SK-MEL-5 (cell line): ENCODE data around the gene IYD. TPM values are rescaled to one million over a fixed set of nuclear protein-coding genes. Genes with fewer than 3 reads are reported as not detected.
A peak's percentile ranks its signal among the peaks of the same experiment; 100 is the strongest.

Source experiments
- DNase-seq: peaks from one replicate; pipeline ENCODE4 v3.0.0-alpha.2; 2016; ENCODE audit warnings: low read depth, low spot score
- in situ Hi-C: cut with HindIII; loops from 2 replicates; pipeline ENCODE4 v1.10.0; 2016; ENCODE audit warnings: low sequenced_read_pairs, high pct_unique_total_duplicates, low pct_unique_long_range_greater_than_20kb
- polyA plus RNA-seq, 2 experiments: library from polyadenylated mRNA; depleted of rRNA; stranded (reverse); fragments of >200 nt; gene quantifications; 2 replicates each; pipeline ENCODE4 v1.2.3, GENCODE V29; 2015
- total RNA-seq: library from RNA; depleted of rRNA; stranded (reverse); fragments of >200 nt; shearing (Covaris generic); gene quantifications from 2 replicates; pipeline ENCODE4 v1.2.3, GENCODE V29; 2014; rRNA removed

IYD gene
- not detected in 2 replicates for total RNA-seq
- 0.01 TPM in 1 of 2 replicates, not detected in the other for polyA plus RNA-seq (2015; cell fraction: cytosol; rRNA removed)
- not detected in 2 replicates for polyA plus RNA-seq (2015; cell fraction: nucleus; rRNA removed)

GRCh38 chr6:150368762-150369161, at the start of gene IYD:
Gene IYD, plus strand, starts transcription at chr6:150369012. Its CDS starts 20 bp downstream, at chr6:150369032.
- in situ Hi-C loops: no loop called here
- no peak for DNase-seq

- in situ Hi-C loops: no loop called here
- no peak for DNase-seq
Observed at GRCh38 chr6:150319924-150320323, 48.9 kb upstream of the IYD start.

GRCh38 chr6:150320442-150320841, 48.4 kb upstream of the IYD start:
- in situ Hi-C loops: no loop called here
- DNase-seq: no peak

- in situ Hi-C loops: no loop called here
- no peak for DNase-seq
Observed at GRCh38 chr6:150322466-150322871, 46.3 kb upstream of the IYD start.

- in situ Hi-C loops: no loop called here
- no peak for DNase-seq
Observed at GRCh38 chr6:150323205-150323604, 45.6 kb upstream of the IYD start.

- DNase-seq: no peak
- in situ Hi-C loops: no loop called here
Observed at GRCh38 chr6:150324044-150324443, 44.8 kb upstream of the IYD start.

GRCh38 chr6:150325066-150325772, 43.6 kb upstream of the IYD start:
- in situ Hi-C loops: no loop called here
- no peak for DNase-seq

GRCh38 chr6:150327117-150327774, 41.6 kb upstream of the IYD start:
- in situ Hi-C loops: no loop called here
- no peak for DNase-seq

- no peak for DNase-seq
- in situ Hi-C loops: no loop called here
Observed at GRCh38 chr6:150328744-150329405, 39.9 kb upstream of the IYD start.

GRCh38 chr6:150331344-150331743, 37.5 kb upstream of the IYD start:
- in situ Hi-C loops: no loop called here
- DNase-seq: no peak

- no peak for DNase-seq
- in situ Hi-C loops: no loop called here
Observed at GRCh38 chr6:150332939-150333584, 35.8 kb upstream of the IYD start.

- in situ Hi-C loops: no loop called here
Observed at GRCh38 chr6:150333585-150333941, 35.2 kb upstream of the IYD start.

GRCh38 chr6:150334790-150335783, 33.7 kb upstream of the IYD start:
- in situ Hi-C loops: no loop called here
- peak; percentile 69 for DNase-seq

More at GRCh38 chr6:150333585-150333941, 35.2 kb upstream of the IYD start:
- no peak for DNase-seq

GRCh38 chr6:150336299-150336698, 32.5 kb upstream of the IYD start:
- in situ Hi-C loops: no loop called here
- DNase-seq: peak; percentile 78

- in situ Hi-C loops: no loop called here
- DNase-seq: no peak
Observed at GRCh38 chr6:150336708-150337107, 32.1 kb upstream of the IYD start.

GRCh38 chr6:150342126-150342525, 26.7 kb upstream of the IYD start:
- no peak for DNase-seq
- in situ Hi-C loops: no loop called here

- in situ Hi-C loops: no loop called here
- no peak for DNase-seq
Observed at GRCh38 chr6:150343434-150343833, 25.4 kb upstream of the IYD start.
